ENCODE results near the gene C1QC.

GRCh38 chr1:22635436-22635835 lies 8.0 kb upstream of the C1QC start:
- no peak for TF ChIP-seq EZH2 (IDR thresholded peaks at IDR 0.05; ENCODE audit: borderline replicate concordance, insufficient read depth, low read depth, low read length, poor library complexity, severe bottlenecking)
- TF ChIP-seq, protein P1, sequence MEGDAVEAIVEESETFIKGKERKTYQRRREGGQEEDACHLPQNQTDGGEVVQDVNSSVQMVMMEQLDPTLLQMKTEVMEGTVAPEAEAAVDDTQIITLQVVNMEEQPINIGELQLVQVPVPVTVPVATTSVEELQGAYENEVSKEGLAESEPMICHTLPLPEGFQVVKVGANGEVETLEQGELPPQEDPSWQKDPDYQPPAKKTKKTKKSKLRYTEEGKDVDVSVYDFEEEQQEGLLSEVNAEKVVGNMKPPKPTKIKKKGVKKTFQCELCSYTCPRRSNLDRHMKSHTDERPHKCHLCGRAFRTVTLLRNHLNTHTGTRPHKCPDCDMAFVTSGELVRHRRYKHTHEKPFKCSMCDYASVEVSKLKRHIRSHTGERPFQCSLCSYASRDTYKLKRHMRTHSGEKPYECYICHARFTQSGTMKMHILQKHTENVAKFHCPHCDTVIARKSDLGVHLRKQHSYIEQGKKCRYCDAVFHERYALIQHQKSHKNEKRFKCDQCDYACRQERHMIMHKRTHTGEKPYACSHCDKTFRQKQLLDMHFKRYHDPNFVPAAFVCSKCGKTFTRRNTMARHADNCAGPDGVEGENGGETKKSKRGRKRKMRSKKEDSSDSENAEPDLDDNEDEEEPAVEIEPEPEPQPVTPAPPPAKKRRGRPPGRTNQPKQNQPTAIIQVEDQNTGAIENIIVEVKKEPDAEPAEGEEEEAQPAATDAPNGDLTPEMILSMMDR (IDR thresholded peaks at IDR 0.05): no peak

Measured in B cell (primary cell).